ENCODE measurements around the gene PARP12. TPM values are rescaled to one million over a fixed set of nuclear protein-coding genes. Genes with fewer than 3 reads are reported as not detected.
A peak's percentile ranks its signal among the peaks of the same experiment; 100 is the strongest.

The PARP12 gene
- total RNA-seq, 1 donor from 2014 or later = 26.9 TPM

DNA sequence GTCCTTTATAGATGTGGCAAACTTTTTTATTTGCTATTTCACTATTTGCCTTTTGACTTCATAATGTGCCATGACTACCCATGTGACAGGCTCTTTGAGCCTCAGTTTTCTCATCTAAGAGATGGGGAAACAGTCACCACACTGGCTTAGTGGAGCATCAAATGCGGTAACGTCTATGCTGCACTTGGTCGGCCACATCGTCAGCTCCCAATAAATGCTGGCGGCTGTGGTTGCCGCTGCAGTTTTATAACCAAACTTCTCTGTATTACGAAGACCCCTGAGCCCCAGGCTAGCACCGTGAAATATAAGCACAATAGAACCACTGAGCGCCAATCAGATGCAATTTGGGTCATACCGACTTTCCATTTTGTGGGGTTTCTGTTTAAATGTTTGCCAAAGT, 56.2 kb downstream of the PARP12 start:
- DNase-seq (ENCODE audit: extremely low spot score, unreplicated experiment) = no peak
- Mint-ChIP-seq H3K36me3 (ENCODE audit: unreplicated experiment) (no peaks in the 10 kb centered on the region), H3K27ac (ENCODE audit: unreplicated experiment) (no peak overlapping the region), H3K4me3 (ENCODE audit: unreplicated experiment) (no peak overlapping the region), H3K4me1 (ENCODE audit: unreplicated experiment) (peaks cover 1% of the 10 kb centered on the region), H3K27me3 (ENCODE audit: unreplicated experiment) (peaks cover 8% of the 10 kb centered on the region), H3K9me3 (ENCODE audit: unreplicated experiment) (no peaks in the 10 kb centered on the region)
- TF ChIP-seq, protein P1, sequence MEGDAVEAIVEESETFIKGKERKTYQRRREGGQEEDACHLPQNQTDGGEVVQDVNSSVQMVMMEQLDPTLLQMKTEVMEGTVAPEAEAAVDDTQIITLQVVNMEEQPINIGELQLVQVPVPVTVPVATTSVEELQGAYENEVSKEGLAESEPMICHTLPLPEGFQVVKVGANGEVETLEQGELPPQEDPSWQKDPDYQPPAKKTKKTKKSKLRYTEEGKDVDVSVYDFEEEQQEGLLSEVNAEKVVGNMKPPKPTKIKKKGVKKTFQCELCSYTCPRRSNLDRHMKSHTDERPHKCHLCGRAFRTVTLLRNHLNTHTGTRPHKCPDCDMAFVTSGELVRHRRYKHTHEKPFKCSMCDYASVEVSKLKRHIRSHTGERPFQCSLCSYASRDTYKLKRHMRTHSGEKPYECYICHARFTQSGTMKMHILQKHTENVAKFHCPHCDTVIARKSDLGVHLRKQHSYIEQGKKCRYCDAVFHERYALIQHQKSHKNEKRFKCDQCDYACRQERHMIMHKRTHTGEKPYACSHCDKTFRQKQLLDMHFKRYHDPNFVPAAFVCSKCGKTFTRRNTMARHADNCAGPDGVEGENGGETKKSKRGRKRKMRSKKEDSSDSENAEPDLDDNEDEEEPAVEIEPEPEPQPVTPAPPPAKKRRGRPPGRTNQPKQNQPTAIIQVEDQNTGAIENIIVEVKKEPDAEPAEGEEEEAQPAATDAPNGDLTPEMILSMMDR (IDR thresholded peaks at IDR 0.05) = no peak

DNA sequence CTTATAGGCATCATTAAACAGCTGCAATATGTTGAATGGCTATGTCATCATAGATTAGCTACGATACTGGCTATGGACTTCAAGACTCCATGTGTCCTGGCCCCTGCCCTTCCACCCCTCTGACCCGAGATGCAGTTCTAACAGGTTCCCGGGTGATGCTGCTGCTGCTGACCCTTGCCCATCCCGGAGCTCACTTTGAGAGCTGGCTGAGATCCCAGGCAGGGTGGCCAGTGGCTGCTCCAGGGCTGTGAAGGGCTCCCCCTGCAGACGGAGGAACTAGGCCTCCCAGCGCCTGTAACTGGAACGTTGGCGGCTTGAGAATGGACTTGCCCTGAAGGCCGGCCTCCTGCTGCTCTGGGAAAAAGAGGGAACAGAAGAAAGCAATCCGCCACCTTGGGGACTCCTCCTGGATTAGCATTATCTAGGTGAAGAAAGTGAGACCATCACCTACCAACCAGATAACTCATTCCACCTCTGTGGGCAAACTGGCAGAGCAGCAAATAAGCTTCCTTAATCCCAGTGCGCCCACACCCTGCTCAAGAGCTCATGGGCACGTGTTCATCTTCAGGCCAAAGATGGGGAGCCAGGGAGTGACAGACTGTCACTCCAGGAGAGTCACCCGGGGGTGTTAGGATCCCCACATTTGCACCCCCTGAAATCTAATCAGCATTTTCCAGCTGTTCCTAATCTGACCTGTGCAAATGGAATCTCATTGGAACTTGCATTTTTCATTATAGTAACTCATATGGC, 56.8 kb downstream of the PARP12 start:
- Mint-ChIP-seq H3K9me3 (ENCODE audit: unreplicated experiment) (no peaks in the 10 kb centered on the region), H3K27ac (ENCODE audit: unreplicated experiment) (no peak overlapping the region), H3K4me3 (ENCODE audit: unreplicated experiment) (no peak overlapping the region), H3K4me1 (ENCODE audit: unreplicated experiment) (peaks cover 1% of the 10 kb centered on the region), H3K36me3 (ENCODE audit: unreplicated experiment) (no peaks in the 10 kb centered on the region), H3K27me3 (ENCODE audit: unreplicated experiment) (peaks cover 4% of the 10 kb centered on the region)
- TF ChIP-seq, protein P1 (IDR thresholded peaks at IDR 0.05) = peak; percentile 48
- DNase-seq (ENCODE audit: extremely low spot score, unreplicated experiment) = no peak

DNA sequence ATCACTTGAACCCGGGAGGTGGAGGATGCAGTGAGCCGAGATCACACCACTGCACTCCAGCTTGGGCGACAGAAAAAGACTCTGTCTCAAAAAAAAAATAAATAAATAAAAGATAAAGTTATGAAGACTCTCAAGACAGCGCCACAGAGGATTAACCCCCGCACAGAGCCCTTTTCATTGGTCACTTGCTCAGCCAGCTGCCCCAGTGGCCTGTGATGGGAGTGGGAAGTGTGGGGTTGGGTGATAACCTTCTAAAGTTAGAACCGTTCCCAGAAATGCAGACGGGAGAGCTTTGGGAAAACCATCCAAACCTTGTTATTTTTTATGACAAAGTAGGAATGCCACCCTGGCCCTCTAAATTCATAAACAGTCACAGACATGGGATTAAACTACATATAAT, 57.4 kb downstream of the PARP12 start:
- Mint-ChIP-seq H3K4me3 (ENCODE audit: unreplicated experiment) (no peak overlapping the region), H3K9me3 (ENCODE audit: unreplicated experiment) (no peaks in the 10 kb centered on the region), H3K27me3 (ENCODE audit: unreplicated experiment) (peaks cover 4% of the 10 kb centered on the region), H3K36me3 (ENCODE audit: unreplicated experiment) (no peaks in the 10 kb centered on the region), H3K4me1 (ENCODE audit: unreplicated experiment) (peaks cover 1% of the 10 kb centered on the region), H3K27ac (ENCODE audit: unreplicated experiment) (no peak overlapping the region)
- TF ChIP-seq, protein P1 (IDR thresholded peaks at IDR 0.05) = no peak
- no peak for DNase-seq (ENCODE audit: extremely low spot score, unreplicated experiment)

DNA sequence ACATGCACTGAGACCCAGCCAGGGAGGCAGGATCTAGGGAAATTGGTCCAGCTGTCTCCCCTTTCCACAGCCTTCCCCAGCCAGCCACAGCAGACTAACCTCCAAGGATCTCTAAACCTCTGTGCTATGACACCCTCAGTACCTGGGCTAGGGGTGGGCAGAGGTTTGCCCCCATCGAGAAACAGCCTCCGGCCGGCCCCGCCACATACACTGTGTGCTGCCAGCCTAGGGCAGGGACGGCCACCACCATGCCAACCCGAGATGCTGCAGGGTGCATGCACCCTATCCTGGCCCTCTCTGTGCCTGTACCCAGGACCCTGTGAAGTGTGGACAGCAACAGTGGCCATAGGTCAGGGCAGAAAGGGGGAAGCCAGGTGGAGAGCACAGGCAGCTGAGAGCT, 58.1 kb downstream of the PARP12 start:
- TF ChIP-seq, protein P1 (IDR thresholded peaks at IDR 0.05) = no peak
- Mint-ChIP-seq H3K27me3 (ENCODE audit: unreplicated experiment) (peaks cover 4% of the 10 kb centered on the region), H3K4me3 (ENCODE audit: unreplicated experiment) (no peak overlapping the region), H3K9me3 (ENCODE audit: unreplicated experiment) (no peaks in the 10 kb centered on the region), H3K27ac (ENCODE audit: unreplicated experiment) (no peak overlapping the region), H3K4me1 (ENCODE audit: unreplicated experiment) (peaks cover 1% of the 10 kb centered on the region), H3K36me3 (ENCODE audit: unreplicated experiment) (no peaks in the 10 kb centered on the region)
- no peak for DNase-seq (ENCODE audit: extremely low spot score, unreplicated experiment)

DNA sequence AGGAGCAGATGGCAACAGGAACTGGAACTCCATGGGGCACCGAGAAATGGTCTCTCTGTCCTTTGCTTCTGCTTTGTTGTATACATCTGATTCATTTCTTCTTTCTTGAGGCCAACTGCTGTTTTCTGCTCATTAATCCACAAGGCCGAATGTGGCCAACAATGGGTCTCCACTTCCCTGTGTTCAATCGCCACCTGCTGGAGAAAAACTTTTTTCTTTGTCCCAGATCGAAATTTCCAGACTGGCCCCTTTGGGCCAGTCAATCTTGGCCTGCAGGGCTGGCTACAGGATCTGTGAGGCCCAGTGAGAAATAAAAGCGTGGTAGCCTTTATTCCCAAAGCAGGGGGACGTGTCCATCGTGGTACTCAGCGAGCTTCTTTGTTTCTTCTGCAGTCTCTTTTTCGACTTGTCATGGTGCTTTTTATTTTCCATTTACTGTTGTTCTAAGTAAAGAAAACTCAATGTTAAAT, 58.8 kb downstream of the PARP12 start:
- Mint-ChIP-seq H3K4me1 (ENCODE audit: unreplicated experiment) (peaks cover 1% of the 10 kb centered on the region), H3K27me3 (ENCODE audit: unreplicated experiment) (peaks cover 4% of the 10 kb centered on the region), H3K4me3 (ENCODE audit: unreplicated experiment) (no peak overlapping the region), H3K36me3 (ENCODE audit: unreplicated experiment) (no peaks in the 10 kb centered on the region), H3K9me3 (ENCODE audit: unreplicated experiment) (no peaks in the 10 kb centered on the region), H3K27ac (ENCODE audit: unreplicated experiment) (no peak overlapping the region)
- DNase-seq (ENCODE audit: extremely low spot score, unreplicated experiment) = no peak
- TF ChIP-seq, protein P1 (IDR thresholded peaks at IDR 0.05) = peak; percentile 70
